Left hindlimb (tissue), 1 donor: Measurements from ENCODE around the gene CHTOP.
"Not testable (repeated sequence)": the region's sequence is repeated elsewhere in the genome, so short reads cannot be mapped to it uniquely, and the experiment has no call there.

Experiments used
- DNase-seq: peaks from one replicate; pipeline ENCODE4 v3.0.0-alpha.2; 2018

Gene CHTOP

GRCh38 chr1:153633754-153634665 lies at the start of gene CHTOP:
CHTOP (plus strand) TSS chr1:153634066; CDS start chr1:153636589, 2,523 bp downstream.
- peak; percentile 98 for DNase-seq

DNA sequence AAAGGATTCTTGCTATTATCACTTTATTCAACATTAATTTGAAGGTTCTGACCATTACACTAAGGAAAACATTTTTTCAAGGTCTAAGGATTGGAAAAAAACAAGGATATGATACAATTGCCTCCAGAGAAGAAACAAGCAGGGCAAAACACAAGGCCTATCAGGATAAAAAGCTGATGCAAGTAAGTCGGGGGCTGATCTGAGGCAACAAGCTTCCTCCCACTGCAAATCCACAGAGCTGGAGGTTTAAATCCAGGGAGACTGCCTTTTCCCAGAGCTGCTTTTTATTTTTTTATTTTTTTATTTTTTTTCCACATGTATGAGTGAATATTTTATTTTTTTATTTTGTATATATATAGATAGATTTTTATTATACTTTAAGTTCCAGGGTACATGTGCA lies 48.9 kb upstream of the CHTOP start:
- no peak for DNase-seq

DNA sequence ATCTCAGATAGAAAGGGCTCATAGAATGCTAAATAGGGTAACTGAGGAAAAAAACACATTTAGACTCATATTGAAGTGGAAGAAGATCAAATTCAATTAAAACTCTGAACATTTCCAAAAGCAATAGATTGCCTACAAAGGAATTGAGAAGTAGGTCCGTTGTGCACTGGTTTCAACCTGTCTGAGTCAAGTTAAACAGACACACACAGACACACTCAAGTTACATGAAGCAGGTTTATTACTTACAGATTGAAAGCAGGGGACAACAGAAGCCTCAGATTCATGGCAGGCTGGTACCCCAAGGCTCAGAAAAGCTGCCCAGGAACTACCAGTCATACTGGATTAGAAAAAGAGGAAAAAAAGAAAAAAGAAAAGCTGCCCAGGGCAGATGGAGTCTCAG lies 47.5 kb upstream of the CHTOP start:
- DNase-seq: no peak

- no peak for DNase-seq
These were observed 46.6 kb upstream of the CHTOP start for GRCh38 chr1:153587314-153587713.

- DNase-seq: not testable (repeated sequence)
These were observed 45.8 kb upstream of the CHTOP start for GRCh38 chr1:153588033-153588432.

GRCh38 chr1:153588482-153588881 lies 45.4 kb upstream of the CHTOP start:
- no peak for DNase-seq

DNA sequence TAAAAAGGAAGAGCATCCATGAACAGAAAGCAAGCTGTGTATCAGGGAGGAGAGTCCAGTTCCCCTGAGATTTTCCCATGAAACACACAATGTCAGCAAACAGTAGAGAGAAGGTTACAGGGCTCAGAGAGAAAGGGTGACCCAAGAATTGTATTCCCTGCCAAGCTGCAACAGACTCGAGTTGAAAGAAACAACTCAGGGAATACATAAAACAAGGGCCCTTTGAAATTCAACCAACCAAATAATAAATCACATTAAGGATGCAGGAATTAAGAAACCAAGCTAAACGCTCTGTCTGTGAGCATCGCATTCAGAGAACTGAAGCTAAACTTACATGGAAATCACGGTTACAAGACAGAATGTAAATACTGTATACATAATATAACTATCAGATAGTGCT lies 41.1 kb upstream of the CHTOP start:
- DNase-seq: no peak

DNA sequence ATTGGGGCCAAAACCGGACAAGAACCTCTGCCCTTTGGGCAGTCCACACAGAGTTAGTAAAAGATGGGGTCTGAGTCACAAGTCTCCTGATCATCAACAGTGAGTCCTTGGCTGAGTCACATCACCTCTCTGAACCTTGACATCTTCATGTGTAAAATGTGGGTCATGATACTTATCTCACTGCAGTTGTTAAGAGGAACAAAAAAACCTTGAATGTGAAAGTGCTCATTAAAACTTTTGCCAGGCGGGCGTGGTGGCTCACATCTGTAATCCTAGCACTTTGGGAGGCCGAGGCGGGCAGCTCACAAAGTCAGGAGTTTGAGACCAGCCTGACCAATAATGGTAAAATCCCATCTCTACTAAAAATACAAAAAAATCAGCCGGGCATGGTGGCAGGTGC lies 36.7 kb upstream of the CHTOP start:
- DNase-seq: no peak

DNA sequence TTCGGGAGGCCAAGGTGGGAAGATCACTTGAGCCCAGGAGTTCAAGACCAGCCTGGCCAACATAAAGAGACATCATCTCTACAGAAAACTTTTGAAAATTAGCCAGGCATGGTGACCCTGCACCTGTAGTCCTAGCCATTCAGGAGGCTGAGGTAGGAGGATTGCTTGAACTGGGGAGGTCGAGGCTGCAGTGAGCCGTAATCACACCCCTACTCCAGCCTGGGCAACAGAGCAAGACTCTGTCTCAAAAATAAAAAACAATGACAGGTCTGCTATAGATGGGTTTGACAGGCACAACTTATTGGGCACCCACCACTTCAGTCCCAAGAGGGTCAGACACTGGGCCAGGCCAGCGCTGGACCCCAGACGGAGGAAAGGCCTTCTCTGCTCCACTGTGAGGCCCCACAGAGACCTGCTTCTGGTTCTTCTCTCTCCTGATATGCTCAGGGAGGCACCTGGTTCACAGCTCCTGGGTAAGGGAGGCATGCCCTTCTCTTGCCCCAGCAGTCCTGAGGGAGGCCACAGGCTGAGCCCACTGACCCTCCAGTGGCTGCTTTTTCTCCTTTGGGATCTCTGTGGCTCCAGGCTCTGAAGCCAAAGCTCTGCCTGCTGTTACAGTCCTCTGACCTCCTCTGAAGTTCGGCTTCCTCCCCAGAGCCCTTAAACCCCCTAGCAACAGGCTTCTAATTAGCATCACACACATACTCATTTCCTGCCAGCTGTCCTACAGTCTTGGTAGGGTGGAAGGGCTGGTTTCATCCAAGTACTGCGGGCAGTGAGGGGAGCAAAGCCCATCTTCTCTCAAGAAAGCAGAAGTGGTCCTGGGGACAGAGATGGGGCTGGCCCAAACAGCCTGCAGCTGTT lies 35.3 kb upstream of the CHTOP start:
- no peak for DNase-seq

DNA sequence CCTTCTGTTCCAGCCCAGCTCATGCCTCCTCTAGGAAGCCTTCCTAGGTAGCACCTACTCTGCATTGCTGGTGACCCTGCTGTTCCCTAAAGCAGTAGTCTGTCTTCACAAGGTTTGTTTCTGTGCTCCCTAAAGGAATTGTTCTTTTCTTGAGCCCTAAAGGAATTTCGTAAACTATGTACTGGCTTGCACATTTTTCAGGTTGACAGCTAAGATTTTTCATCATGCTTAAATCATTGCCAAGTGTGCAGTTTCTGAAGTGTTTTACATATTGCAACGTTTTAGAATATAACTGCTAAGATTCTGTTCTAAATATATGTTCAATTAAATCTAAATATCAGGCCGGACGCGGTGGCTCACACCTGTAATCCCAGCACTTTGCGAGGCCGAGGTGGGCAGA lies 34.0 kb upstream of the CHTOP start:
- DNase-seq: no peak

DNA sequence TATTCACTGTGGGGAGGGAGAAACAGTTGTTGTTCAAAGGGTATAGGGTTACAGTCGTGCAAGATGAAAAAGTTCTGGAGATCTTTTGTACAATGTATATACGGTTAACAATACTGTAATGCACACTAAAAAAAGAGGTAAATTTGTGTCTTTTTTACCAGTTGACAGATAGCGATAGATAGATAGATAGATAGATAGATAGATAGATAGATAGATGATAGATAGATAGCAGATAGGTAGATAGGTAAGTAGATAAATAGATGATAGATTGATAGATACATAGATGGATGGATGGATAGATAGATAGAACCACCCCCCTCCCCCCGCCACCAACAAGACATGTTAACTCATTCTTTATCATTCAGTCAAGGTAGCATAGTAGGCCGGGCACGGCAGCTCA lies 31.1 kb upstream of the CHTOP start:
- no peak for DNase-seq

DNA sequence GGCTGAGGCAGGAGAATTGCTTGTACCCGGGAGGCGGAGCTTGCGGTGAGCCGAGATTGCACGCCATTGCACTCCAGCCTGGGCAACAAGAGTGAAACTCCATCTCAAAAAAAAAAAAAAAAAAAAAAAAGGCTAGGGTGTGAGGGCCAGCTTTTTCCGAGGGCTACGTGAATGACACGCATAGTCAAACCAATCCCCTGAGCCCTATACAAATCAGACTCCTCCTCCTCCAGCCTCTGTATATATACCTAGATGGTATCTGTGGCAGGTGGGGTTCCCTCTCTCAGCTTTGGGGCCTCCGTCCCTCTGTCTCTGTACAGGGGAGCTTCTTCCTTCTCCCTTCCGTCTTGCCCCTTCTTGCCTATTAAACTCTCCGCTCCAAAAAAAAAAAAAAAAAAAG lies 27.7 kb upstream of the CHTOP start:
- no peak for DNase-seq

DNA sequence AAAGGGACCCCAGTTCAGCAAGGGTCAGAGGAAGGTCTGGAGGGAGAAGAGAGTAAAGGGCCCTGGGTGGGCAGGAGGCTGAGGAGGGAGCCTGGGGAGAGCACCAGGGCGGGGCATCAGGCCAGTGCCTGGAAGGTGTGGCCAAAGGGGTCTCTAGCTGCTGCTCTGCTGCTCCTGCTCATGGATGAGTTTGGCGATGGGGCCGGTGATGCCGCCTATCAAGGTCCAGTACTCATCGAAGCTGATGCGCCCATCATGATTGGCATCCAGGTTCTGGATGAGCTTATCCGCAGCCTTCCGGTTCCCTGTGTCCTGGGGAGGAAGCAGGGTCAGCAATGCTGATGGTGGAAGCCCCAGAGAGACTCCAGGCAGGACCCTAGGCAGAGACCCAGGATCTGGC lies 26.5 kb upstream of the CHTOP start:
- no peak for DNase-seq

GRCh38 chr1:153608089-153608682 lies 25.7 kb upstream of the CHTOP start:
- DNase-seq: peak; percentile 23

DNA sequence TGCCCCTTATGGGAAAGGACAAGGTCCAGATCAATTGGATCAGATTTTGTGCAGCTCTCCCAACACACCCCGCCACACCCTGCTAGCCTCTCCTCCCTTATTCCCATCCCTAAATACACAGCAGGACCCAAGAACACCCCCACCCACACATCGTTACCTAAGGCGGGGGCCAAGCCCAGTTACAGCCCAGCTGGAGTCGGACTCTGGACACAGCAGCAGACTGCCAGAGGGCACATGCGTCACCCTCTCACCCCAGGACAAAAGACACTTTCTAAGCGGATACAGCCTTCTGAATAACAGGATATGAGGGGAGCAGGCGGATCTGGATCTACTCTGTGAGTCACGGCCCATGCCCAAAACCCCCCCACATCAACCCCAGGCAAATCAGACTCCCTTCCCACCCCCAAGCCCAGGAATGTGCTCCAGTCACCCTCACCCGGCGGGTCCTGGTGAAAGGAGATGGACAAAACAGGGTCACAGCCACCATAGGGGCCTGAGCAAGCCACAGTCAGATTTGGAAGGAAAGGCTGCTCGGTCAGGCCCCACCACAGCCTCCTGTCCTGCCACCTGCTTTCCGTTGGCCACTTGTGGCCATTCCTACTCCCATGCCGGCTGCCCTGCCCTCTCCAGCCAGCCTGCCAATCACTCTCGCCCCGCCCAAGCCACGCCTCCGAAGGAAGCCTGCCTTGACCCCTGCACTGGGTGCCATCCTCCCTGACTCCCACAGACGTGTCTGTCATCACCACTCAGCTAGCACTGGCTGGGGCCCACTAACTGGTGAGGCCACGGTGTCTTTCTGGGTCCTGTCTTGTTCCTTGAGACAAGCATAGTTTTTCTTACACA lies 24.9 kb upstream of the CHTOP start:
- peak; percentile 52 for DNase-seq

GRCh38 chr1:153609585-153609907 lies 24.3 kb upstream of the CHTOP start:
- no peak for DNase-seq

DNA sequence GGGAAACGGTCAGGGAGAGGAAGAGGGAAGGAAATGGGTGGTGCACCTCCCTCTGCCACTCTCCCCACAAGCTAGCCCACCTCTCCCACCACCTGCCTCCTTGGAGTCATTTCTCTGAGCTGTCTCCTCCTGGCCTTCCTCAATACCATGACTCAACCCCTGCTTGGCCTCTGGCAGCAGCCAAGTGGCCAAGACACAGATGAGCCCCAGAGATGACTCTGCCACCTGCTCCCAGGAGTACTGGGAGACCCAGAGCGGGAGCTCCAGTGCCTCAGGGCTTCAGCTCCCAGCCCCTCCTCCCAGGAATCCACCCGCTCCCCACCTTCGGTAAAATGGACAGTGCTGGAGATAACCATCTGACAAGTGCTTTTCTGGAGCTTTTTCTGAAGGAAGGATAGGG lies 23.5 kb upstream of the CHTOP start:
- DNase-seq: no peak

DNA sequence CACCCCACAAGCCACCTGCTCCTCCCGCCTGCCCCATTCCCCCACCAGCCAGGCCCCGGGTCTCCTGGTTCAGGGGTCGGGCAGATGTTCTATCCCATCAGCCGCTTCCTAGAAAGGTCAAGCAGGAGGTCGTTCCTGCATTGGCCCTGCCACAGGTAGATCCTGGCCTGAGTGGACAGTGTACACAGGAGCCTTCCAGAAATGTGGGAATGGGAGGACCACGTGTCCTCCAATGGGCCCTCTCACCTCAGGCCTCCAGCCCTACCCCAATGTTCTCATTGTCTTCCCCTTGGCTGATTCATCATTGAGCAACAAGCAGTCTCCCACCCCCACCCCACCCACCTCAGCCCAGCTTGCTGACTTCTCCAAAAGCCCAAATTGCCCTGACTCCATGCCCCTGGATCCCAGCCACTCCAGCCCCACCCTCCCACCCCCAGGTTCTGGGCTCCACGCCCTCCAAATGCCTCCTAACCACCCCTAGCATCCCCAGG lies 23.0 kb upstream of the CHTOP start:
- DNase-seq: peak; percentile 23

GRCh38 chr1:153611356-153611755 lies 22.5 kb upstream of the CHTOP start:
- no peak for DNase-seq

- peak; percentile 43 for DNase-seq
These were observed 21.6 kb upstream of the CHTOP start for GRCh38 chr1:153612111-153612754.

DNA sequence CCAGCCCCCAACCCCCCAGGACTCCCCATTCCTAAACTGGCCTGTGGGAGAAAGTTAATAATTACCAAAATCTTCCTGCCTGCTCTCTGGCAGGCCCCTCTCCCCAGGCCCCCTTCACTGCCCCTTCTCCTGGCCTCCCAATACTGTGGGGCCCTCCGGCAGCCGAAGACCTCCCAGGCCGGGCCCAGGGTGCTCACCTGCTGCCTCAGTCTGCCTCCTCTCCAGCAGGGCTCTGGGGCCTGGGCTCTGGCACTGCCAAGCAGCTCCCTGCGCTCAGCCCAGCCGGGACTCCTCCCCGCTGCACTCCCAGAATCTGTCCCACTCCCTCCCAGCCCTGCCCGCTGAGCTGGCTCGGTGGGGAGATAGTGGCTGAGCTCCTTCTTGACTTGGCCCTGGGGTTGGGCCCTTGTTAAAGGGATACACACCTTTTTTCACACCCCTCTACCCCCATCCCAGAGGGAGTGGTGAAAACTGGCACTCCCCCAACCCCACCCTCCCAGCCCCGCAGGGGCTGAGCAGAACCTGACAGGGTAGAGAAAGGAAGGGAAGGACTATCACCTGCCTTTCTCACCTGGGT lies 21.0 kb upstream of the CHTOP start, which contains the start of gene S100A16:
Gene S100A16, minus strand, starts transcription at position 383 of the 577 bp plus-strand sequence. CDS start 4,986 bp downstream, outside the sequence.
- DNase-seq: peak; percentile 74
